Effector memory CD4-positive, alpha-beta T cell (primary cell): ENCODE results near the gene PLA2G4A.

Source experiments
- DNase-seq, 3 donors: peaks; one replicate each; pipeline ENCODE4 v3.0.0-alpha.2; 2020
- H3K27ac ChIP-seq: 2 replicates; pipeline ENCODE4 v1.7.0; 2013; ENCODE audit warnings: mild to moderate bottlenecking, low read length, moderate library complexity; ENCODE audit not compliant: insufficient read depth, poor library complexity, severe bottlenecking
- H3K27me3 ChIP-seq: replicated peaks from 2 replicates; pipeline ENCODE4 v1.7.0; 2013; ENCODE audit warnings: mild to moderate bottlenecking, low read length; ENCODE audit not compliant: insufficient read depth, control insufficient read depth, poor library complexity, severe bottlenecking
- H3K36me3 ChIP-seq: 2 replicates; pipeline ENCODE4 v1.7.0; 2013; ENCODE audit warnings: mild to moderate bottlenecking, low read length, moderate library complexity; ENCODE audit not compliant: control insufficient read depth, insufficient read depth
- H3K4me1 ChIP-seq: 2 replicates; pipeline ENCODE4 v1.7.0; 2013; ENCODE audit warnings: low read length, mild to moderate bottlenecking; ENCODE audit not compliant: control insufficient read depth, insufficient read depth, poor library complexity, severe bottlenecking
- H3K4me3 ChIP-seq: 2 replicates; pipeline ENCODE4 v1.7.0; 2013; ENCODE audit warnings: low read length, low read depth, mild to moderate bottlenecking; ENCODE audit not compliant: insufficient read depth, poor library complexity, severe bottlenecking
- H3K9me3 ChIP-seq: 2 replicates; pipeline ENCODE4 v1.7.0; 2013; ENCODE audit warnings: mild to moderate bottlenecking, low read length, moderate library complexity; ENCODE audit not compliant: control insufficient read depth

The PLA2G4A gene

DNA sequence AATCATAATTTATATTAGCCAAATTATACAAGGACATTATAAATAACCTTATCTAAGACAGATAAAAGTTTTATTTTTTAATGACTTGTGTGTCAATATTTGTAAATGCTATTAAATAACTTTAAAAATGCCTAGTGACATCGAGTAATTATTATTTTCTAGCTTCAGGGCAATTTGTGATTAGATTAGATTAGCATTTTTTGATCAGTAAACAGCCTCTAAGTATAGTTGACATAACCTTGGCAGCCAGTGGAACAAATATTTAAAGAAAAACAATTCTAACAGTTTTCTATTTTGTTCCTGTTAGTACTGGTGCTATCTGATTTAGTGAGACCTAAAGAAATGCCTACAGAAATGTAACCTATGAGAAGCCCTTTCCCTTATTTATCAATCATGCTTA is 169.1 kb downstream of the PLA2G4A start:
- Histone ChIP-seq H3K36me3 (no peaks in the 10 kb centered on the region), H3K27me3 (no peaks in the 10 kb centered on the region), H3K27ac (no peak overlapping the region), H3K4me1 (no peaks in the 10 kb centered on the region), H3K4me3 (no peak overlapping the region), H3K9me3 (no peaks in the 10 kb centered on the region)
- no peak for DNase-seq

DNA sequence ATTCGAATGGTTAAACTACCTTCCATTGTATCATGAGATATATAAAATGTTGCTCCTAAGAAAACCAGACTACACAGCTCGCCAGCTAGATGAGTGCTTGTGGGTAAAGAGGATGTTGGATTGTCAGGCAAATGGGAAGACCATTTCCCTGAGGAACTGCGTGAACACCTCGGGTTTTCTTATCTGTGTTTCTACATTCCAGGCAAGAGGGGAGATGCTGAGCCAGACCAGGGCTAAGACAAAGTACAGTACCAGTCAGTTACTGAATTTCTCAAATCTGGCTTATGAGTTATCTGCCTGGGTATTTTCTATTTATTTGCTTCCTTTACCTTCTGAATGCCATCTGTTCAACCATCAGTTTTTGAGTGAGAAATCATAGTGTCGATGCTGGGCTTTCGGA is 170.8 kb downstream of the PLA2G4A start:
- no peak for DNase-seq
- Histone ChIP-seq H3K27ac (no peak overlapping the region), H3K4me3 (no peak overlapping the region)

DNA sequence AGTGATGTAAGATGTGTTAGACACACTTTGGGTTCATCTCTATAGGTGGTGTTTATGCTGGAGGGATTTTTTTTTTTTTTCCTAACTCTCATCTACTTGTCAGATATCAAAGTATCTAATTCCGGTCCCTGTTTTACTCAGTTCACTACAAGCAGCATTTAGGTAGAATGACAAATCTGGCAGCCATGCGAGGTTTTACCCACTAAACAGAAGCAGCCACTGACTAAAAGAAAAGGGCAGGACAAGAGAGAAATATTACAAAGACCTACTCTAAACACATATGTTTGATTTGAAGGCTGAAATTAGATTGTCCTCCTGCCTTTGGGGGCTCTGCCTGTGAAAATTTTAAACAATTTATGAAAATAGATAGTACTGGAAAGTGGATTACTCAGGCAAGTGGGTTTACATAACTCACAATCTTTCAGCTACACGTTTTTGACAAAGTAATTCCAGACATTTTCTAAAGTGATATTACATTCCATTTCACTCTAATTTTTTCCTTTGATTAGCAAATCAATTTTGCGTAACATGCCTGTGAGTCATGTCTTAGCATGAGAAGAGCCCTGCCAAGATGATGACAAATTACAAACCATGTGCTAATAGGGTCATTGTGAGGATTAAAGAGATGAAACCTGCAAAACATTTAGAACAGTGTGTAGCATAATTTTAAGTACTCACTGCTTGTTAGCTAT is 172.6 kb downstream of the PLA2G4A start:
- H3K27me3 ChIP-seq: no peaks in the 10 kb centered on the region
- DNase-seq: no peak
- H3K9me3 ChIP-seq: no peaks in the 10 kb centered on the region
- no peak overlapping the region for H3K27ac ChIP-seq
- H3K36me3 ChIP-seq: no peaks in the 10 kb centered on the region
- no peak overlapping the region for H3K4me3 ChIP-seq
- H3K4me1 ChIP-seq: no peaks in the 10 kb centered on the region

More for the DNA sequence above, 170.8 kb downstream of the PLA2G4A start:
- no peaks in the 10 kb centered on the region for H3K27me3 ChIP-seq
- H3K4me1 ChIP-seq: no peaks in the 10 kb centered on the region
- H3K36me3 ChIP-seq: no peaks in the 10 kb centered on the region
- H3K9me3 ChIP-seq: no peaks in the 10 kb centered on the region

DNA sequence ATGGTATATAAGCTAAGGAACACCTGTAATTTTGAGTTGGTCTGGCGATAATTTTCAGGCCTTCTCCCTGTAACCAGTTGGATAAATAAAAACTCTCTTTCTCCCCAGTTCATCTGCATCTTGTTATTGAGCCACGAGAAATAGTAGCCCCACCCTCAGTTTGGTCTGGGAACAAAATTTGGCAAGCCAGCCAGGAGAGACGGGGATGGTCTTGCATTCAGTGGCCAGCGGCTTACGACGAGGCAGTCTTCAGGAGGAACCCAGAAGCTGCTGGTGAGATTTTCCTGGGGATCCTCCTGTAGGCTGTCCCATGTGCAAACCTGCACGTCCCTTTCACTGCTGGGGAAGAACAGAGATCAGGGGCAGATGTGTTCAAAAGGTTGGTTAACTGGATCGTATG is 174.6 kb downstream of the PLA2G4A start:
- Histone ChIP-seq H3K4me1 (no peaks in the 10 kb centered on the region), H3K36me3 (no peaks in the 10 kb centered on the region), H3K27me3 (no peaks in the 10 kb centered on the region), H3K9me3 (no peaks in the 10 kb centered on the region), H3K4me3 (no peak overlapping the region), H3K27ac (no peak overlapping the region)
- no peak for DNase-seq

DNA sequence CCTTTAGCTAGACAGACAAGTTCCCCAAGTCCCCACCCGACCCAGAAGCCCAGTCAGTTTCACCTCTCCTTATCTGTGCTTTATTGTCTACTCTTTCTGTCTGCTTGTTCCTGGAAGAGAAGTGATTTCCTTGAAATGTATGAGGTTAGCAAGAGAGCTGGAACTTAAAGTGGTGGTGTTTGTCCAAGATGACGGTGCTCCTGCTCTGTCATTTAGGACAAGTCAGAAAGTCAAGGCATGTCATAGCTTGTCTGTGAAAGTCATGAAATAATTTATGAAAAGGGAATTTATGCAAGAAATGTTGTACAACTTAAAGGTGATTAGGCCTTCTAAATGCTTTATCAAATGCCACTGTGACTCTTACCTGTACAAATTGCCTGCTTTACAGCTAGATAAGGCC is 178.1 kb downstream of the PLA2G4A start:
- Histone ChIP-seq H3K4me3 (no peak overlapping the region), H3K4me1 (no peaks in the 10 kb centered on the region), H3K9me3 (no peaks in the 10 kb centered on the region), H3K27ac (no peak overlapping the region), H3K27me3 (no peaks in the 10 kb centered on the region), H3K36me3 (no peaks in the 10 kb centered on the region)
- DNase-seq: no peak

DNA sequence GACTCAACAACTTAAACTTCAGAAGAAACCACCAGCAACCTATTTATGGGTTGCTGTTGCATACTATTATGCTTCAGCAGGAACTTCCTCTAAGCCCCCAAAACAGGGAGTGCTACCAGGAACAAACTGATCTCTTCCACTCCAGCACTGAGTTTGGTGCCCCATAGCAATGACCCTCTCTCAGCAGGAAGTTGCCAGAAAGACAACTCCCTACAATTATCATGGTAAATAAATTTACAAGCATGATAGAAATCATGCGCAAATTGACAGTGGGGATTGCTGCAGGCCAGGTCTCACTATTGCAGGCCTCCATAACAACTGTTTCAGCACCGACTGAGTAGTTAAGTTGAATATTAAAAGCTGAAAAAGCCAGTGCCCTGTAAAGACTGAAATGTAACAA is 180.6 kb downstream of the PLA2G4A start:
- Histone ChIP-seq H3K27ac (no peak overlapping the region), H3K4me3 (no peak overlapping the region), H3K36me3 (no peaks in the 10 kb centered on the region), H3K9me3 (no peaks in the 10 kb centered on the region), H3K27me3 (no peaks in the 10 kb centered on the region), H3K4me1 (no peaks in the 10 kb centered on the region)
- no peak for DNase-seq

DNA sequence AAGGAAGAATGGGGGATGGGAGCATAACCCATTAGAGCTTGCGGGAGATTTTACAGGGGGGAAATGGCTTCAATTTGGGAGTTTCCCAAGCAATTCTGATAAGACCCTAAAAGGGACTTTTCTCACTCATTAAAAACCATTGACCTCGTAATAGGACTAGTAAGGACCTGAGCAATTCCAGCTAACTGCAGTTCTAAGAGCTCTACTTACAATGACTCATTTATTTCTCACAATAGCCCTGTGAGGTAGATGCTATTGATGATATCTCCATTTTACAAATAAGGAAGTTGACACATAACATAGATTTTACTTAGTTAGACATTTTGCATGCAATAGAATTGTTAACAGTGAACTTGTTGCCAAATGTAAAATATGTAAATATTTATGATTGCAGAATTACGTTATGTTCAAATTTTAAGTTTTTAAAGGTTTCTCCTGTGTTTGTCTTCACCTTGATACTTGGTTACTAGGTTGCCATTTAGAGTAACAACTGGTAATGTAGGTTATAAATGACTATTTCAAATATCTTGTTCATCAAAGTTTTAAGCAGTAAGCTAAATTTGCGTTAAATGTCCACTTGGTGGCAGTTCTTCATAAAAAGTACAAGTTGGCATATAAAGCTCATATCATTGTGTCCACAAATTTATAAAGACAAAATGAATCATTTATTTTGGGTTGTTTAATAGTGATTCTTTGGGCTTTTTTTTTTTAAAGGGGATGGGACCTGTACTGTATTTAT is 182.0 kb downstream of the PLA2G4A start:
- Histone ChIP-seq H3K27me3 (no peaks in the 10 kb centered on the region), H3K27ac (no peak overlapping the region), H3K4me1 (no peaks in the 10 kb centered on the region), H3K4me3 (no peak overlapping the region), H3K36me3 (no peaks in the 10 kb centered on the region), H3K9me3 (no peaks in the 10 kb centered on the region)
- DNase-seq: no peak

DNA sequence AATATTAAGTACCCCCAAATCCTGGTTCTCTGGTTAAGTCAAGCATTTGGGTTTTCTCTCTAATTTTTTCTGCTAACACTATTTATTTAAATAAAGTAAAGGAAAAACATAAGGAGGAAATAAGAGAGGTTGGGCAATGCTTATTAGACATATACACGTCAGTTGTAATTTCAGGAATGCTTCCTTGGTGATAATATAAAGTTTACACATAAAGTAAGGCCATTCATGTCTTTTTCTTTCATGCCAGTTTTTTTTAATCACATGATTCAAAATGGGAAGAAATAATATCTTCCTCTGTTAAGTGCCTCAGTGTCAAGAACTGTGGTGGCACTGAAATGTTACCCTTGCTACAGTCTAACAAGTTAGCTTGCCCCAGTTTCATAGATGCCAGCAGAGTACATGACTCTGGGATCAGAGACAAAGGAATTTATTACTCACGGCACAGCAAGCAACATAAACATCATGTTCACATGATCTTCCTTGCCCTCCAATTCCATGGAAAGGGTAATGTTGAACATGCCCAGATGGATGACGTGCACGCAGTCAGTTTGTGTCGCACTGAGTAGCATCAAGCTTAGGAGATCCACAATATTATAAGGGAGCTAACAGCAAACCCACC is 184.9 kb downstream of the PLA2G4A start:
- no peak for DNase-seq

DNA sequence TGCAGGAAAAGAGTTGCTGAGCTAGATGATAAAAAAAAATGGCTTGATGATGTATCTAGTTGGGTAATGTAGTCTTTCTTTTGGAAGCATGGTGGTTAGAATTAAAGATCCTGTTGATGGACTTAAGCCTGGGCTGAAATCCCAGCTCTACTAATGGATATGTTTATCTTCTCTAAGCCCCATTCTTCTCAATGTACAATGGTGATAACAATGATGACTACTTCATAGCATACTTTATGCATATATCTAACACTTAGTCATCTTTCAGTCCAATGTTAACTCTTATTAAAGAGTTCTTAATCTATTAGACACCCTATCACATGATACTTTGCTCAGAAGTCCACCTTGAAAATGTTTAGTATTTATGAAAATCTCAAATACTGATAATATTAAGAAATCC is 189.5 kb downstream of the PLA2G4A start:
- Histone ChIP-seq H3K36me3 (no peaks in the 10 kb centered on the region), H3K27ac (no peak overlapping the region), H3K4me1 (no peaks in the 10 kb centered on the region), H3K4me3 (no peak overlapping the region), H3K9me3 (no peaks in the 10 kb centered on the region), H3K27me3 (no peaks in the 10 kb centered on the region)
- no peak for DNase-seq

More for the DNA sequence above, 184.9 kb downstream of the PLA2G4A start:
- Histone ChIP-seq H3K36me3 (no peaks in the 10 kb centered on the region), H3K4me3 (no peak overlapping the region), H3K9me3 (no peaks in the 10 kb centered on the region), H3K4me1 (no peaks in the 10 kb centered on the region), H3K27me3 (no peaks in the 10 kb centered on the region), H3K27ac (no peak overlapping the region)

DNA sequence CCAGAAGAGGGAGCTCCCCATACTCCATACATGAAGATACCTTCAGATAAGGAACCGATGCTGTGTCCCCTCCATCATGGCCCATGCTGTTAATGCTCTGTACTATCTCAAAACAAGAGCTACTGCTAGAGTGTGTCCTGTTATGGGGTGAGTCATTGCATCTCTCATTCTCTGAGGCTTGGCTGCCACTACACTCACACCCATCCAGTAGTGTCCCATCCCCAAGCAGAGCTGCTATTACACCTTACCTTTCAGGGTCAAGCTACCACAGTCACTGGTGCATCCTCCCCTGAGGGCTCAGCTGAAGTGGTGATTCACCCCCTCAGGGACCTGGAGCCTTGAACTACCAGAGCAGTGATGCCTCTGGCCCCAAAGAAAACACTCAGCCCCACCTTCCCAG is 198.5 kb downstream of the PLA2G4A start:
- no peaks in the 10 kb centered on the region for H3K36me3 ChIP-seq
- H3K4me3 ChIP-seq: no peak overlapping the region
- no peaks in the 10 kb centered on the region for H3K4me1 ChIP-seq
- no peaks in the 10 kb centered on the region for H3K9me3 ChIP-seq
- H3K27ac ChIP-seq: no peak overlapping the region
- no peak for DNase-seq
- no peaks in the 10 kb centered on the region for H3K27me3 ChIP-seq
